Neutrophil (primary cell): ENCODE measurements around the gene FAHD1.

Experiments used
- H3K27ac ChIP-seq: fragments of 200-600 bp; sonication (generic); 2 replicates; pipeline ENCODE4 v1.5.1; 2016; ENCODE audit warnings: mild to moderate bottlenecking, moderate library complexity
- H3K27me3 ChIP-seq: fragments of 200-600 bp; sonication (generic); 2 replicates; pipeline ENCODE4 v1.6.0; 2016; ENCODE audit warnings: mild to moderate bottlenecking
- H3K36me3 ChIP-seq: fragments of 200-600 bp; sonication (generic); 2 replicates; pipeline ENCODE4 v1.5.1; 2017
- H3K4me1 ChIP-seq, 2 experiments: fragments of 200-600 bp in 1 of 2; sonication (generic) in 1 of 2; 1 replicate in 1 of 2; 2 replicates in 1 of 2; pipeline versions ENCODE4 v1.5.1 to v1.6.1; 2013 to 2016; ENCODE audit warnings: low read depth in 1 of 2, low read length in 1 of 2, mild to moderate bottlenecking in 1 of 2, moderate library complexity in 1 of 2; ENCODE audit not compliant: control insufficient read depth in 1 of 2, insufficient read depth in 1 of 2
- H3K4me3 ChIP-seq, 2 experiments: fragments of 200-600 bp in 1 of 2; sonication (generic) in 1 of 2; 1 replicate in 1 of 2; 2 replicates in 1 of 2; pipeline ENCODE4 v1.5.1; 2013 to 2016; ENCODE audit warnings: low read depth in 1 of 2, low read length in 1 of 2, mild to moderate bottlenecking in 1 of 2, moderate library complexity in 1 of 2
- H3K9me3 ChIP-seq: fragments of 200-600 bp; sonication (generic); 2 replicates; pipeline ENCODE4 v1.5.1; 2016
- CTCF ChIP-seq: fragments of 200-600 bp; sonication (generic); IDR thresholded peaks from 2 replicates; pipeline ENCODE4 v1.5.1; 2016; ENCODE audit warnings: antibody characterized with exemption

FAHD1 gene

DNA sequence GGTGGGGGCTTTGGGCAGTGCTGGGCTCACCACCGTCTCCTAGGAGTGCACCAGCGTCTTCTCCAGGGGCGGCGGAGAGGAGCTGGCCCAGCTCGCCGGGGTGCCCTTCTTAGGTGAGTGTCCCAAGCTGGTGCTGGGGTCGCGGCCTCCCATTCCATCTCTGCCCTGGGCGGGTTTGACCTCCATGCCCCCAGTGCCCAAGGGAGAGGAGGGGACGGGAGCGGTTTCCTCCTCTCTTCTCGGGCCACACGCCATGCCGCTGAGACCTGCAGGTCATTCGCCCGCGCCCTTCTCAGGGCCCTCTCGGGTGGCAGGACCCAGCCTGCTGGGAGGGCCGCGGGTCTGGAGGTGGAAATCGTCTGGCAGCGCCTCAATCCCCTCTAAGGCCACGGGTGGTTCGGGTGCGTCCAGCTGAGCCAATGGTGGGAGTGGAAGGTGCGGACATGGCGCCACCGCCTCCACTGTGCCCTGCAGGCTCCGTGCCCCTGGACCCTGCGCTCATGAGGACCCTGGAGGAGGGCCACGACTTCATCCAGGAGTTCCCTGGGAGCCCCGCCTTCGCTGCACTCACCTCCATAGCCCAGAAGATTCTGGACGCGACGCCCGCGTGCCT is 38.8 kb upstream of the FAHD1 start:
- Histone ChIP-seq H3K27ac (no peak overlapping the region), H3K27me3 (no peaks in the 10 kb centered on the region), H3K36me3 (peaks cover 58% of the 10 kb centered on the region), H3K9me3 (no peaks in the 10 kb centered on the region), H3K4me3 (no peak overlapping the region), H3K4me1 (peaks cover 6 to 10% of the 10 kb centered on the region in 2 experiments)
- TF ChIP-seq CTCF = no peak

DNA sequence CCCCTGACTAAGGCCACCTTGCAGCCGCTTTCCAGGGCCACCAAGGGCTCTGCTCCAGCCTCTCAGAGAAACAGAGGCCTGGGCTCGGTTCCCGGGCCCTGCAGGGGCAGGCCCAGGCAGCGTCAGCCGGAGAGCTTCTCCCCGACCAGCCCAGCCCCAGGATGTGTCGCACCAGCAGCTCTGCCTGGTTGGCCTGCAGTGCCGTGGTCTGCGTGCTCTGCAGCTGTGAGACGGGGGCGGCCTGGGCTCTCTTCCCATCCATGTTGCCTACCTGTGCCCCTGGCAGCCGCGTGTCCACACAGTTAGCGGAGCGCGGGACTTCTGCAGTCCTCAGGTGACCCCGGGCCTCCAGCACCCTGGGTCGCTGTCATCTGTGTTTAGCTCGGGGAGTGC is 38.3 kb upstream of the FAHD1 start:
- H3K36me3 ChIP-seq = peaks cover 58% of the 10 kb centered on the region
- H3K9me3 ChIP-seq = no peaks in the 10 kb centered on the region
- peaks cover 1 to 5% of the 10 kb centered on the region in 2 experiments for H3K4me1 ChIP-seq
- no peaks in the 10 kb centered on the region for H3K27me3 ChIP-seq
- H3K27ac ChIP-seq = no peak overlapping the region
- H3K4me3 ChIP-seq = no peak overlapping the region
- no peak for TF ChIP-seq CTCF

DNA sequence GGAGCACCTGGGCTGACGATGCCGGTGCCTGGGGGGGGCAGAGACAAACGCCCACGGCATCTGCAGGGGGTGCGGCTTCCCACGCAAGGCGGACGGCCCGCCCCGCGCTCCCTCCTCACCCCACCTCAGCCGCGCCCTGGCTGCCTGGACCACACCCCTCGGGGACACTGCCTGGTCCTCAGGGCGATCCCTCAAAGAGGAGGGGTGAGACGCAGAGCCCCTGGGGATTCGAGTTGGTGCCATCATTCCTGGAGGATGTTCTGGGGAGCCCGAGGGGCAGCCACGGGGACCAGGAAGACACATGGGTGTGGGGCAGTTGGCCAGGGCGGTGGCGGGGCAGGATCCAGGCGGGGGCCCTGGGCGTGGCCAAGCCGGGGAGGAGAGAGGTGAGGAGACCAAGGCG is 37.4 kb upstream of the FAHD1 start:
- H3K27me3 ChIP-seq = no peaks in the 10 kb centered on the region
- no peak overlapping the region for H3K27ac ChIP-seq
- H3K36me3 ChIP-seq = peaks cover 58% of the 10 kb centered on the region
- H3K4me3 ChIP-seq = no peak overlapping the region
- no peaks in the 10 kb centered on the region for H3K9me3 ChIP-seq
- no peak for TF ChIP-seq CTCF
- no peaks in the 10 kb centered on the region for H3K4me1 ChIP-seq

DNA sequence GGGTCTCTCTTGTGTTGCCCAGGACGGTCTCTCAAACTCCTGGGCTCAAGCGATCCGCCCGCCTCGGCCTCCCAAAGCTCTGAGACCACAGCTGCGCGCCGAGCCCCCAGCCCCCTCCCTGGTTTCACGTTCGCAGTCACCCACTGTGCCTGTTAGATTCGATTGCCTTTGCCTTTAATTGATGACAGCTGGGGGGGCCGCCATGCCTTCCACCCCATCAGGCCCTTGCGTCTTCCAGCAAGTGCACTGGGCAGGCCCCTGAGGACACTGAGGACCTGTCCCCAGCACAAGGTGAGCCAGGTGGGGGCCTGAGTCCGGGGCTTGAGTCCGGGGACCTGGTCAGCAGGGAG is 36.8 kb upstream of the FAHD1 start:
- Histone ChIP-seq H3K4me3 (no peak overlapping the region), H3K36me3 (peaks cover 58% of the 10 kb centered on the region), H3K4me1 (no peaks in the 10 kb centered on the region), H3K27me3 (no peaks in the 10 kb centered on the region), H3K27ac (no peak overlapping the region), H3K9me3 (no peaks in the 10 kb centered on the region)
- TF ChIP-seq CTCF = no peak

DNA sequence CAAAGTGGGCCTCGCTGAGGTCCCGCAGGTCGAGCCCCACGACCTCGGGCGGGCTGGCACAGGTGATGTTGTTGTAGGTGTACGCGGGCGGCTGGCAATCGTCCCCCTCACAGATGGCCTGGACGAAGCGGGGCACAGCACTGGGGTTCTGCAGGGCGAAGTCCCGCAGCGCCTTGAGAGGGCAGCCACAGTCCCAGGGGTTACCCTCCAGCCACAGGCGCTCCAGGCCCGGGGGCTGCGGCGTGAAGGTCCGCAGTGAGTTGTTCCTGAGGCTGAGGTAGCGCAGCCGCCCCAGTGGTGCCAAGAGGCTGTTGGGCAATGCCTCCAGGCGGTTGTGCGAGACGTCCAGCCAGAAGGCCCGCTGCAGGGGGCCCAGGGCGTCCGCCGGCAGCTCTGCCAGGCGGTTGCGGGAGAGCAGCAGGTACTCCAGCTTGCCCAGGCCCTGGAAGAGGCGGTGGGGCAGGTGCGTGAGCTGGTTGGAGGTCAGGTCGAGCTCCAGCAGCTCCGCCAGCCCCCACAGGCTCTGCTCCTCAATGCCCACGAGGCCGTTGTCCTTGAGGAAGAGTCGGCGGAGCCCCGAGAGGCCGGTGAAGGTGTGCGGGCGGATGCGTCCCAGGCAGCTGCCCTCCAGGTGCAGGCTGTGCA is 36.3 kb upstream of the FAHD1 start:
- H3K4me1 ChIP-seq = no peaks in the 10 kb centered on the region
- H3K36me3 ChIP-seq = peaks cover 58% of the 10 kb centered on the region
- no peak overlapping the region for H3K4me3 ChIP-seq
- H3K9me3 ChIP-seq = no peaks in the 10 kb centered on the region
- no peaks in the 10 kb centered on the region for H3K27me3 ChIP-seq
- no peak for TF ChIP-seq CTCF
- no peak overlapping the region for H3K27ac ChIP-seq
